Measurements from ENCODE around the gene DHCR7. TPM values are rescaled to one million over a fixed set of nuclear protein-coding genes. Genes with fewer than 3 reads are reported as not detected.

Gene DHCR7
- total RNA-seq, 1 donor from 2014 or later = 57.5 TPM

- no peak for DNase-seq (ENCODE audit: low read depth in 2 of 2)
Measured at GRCh38 chr11:71414645-71415044, 33.5 kb downstream of the DHCR7 start.

DNA sequence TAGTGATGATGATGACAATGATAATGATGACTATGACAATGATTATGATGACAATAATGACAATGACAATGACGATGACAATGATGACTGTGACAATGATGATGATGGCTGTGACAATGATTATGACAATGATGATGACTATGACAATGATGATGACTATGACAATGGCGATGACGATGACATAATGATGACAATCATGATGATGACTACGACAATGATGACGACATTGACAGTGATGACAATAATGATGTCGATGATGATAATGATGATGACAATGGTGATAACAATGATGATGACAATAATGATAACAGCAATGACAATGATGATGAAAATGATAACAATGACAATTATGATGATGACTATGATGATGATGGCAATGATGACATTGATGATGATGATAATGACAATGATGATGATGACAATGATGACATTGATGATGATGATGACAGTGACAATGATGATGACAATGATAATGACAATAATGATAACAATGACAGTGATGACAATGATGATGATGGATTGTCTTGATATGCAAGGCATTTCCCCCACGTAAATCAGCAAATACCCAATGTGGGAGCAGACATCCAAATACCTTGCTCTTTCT lies 37.7 kb downstream of the DHCR7 start:
- no peak for DNase-seq (ENCODE audit: low read depth in 2 of 2)

DNA sequence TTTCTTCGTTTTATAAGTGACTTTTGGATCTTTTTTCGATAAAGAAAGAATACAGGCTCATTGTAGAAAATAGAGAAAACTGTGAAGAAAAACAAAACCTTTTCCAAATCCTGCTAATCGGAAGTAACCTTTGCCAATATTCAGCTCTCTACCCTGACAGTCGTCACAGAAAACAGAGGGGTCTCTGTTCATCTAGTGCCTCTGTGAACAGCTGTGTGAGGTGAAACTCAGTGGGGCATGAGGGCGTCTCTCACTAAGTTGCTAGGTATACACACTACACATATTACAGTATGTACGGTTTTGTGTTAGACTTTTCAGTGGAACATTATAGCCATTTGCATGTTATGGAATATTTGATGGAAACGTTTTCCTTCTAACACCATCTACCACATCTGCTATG lies 39.4 kb downstream of the DHCR7 start:
- no peak for DNase-seq (ENCODE audit: low read depth in 2 of 2)

- DNase-seq (ENCODE audit: low read depth in 2 of 2) = no peak
Measured at GRCh38 chr11:71407356-71407755, 40.8 kb downstream of the DHCR7 start.

GRCh38 chr11:71406681-71407080 lies 41.5 kb downstream of the DHCR7 start:
- DNase-seq (ENCODE audit: low read depth in 2 of 2) = no peak

- no peak for DNase-seq (ENCODE audit: low read depth in 2 of 2)
Measured at GRCh38 chr11:71404209-71404608, 44.0 kb downstream of the DHCR7 start.

DNA sequence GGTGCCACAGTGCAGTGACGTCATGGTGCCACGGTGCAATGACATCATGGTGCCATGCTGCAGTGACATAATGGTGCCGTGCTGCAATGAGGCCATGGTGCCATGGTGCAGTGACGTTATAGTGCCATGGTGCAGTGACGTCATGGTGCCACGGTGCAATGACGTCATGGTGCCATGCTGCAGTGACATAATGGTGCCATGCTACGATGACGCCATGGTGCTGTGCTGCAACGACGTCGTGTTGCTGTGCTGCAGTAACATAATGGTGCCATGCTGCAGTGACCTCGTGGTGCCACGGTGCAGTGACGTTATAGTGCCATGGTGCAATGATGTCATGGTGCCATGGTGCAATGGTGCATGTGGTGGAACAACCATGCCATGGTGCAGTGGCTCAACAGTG lies 45.3 kb downstream of the DHCR7 start:
- no peak for DNase-seq (ENCODE audit: low read depth in 2 of 2)

DNA sequence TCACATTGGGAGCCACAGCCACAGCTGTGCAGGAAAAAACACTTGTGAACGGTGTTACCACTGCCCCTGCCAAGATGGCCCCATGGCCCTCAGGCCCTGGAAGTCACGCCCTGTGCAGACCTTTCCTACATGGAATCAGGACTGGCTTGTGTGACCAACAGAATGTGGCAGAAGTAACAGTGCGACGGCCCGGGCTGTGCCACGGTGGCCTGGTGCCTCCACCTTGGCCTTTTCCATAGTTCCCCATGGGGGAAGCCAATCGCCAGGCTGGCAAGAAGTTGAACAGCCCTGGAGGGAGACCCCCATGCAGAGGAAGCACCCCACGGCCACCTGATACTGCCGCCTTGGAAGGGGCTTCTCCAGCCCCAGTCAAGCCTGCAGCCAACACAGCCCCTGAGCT lies 48.0 kb downstream of the DHCR7 start:
- no peak for DNase-seq (ENCODE audit: low read depth in 2 of 2)

DNA sequence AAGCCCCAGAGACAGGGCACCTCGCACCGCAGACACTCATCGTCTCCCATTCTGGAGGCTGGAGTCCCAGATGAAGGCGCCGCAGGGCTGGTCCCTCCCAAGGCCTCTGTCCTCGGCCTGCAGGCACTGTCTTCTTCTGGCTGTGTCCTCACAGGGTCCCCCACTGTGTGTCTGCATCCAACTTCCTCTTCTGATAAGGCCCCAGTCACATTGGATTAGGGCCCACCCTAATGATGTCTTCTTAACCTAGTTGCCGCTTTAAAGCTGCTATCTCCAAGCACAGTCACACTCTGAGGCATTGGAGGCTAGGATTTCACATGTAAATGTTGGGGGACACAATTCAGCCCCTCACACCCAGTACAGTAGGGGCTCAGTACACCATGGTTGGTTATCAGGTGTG lies 48.9 kb downstream of the DHCR7 start:
- DNase-seq (ENCODE audit: low read depth in 2 of 2) = no peak

- DNase-seq (ENCODE audit: low read depth in 2 of 2) = no peak
Measured at GRCh38 chr11:71397961-71398360, 50.2 kb downstream of the DHCR7 start.

- DNase-seq (ENCODE audit: low read depth in 2 of 2) = no peak
Measured at GRCh38 chr11:71397331-71397860, 50.8 kb downstream of the DHCR7 start.

DNA sequence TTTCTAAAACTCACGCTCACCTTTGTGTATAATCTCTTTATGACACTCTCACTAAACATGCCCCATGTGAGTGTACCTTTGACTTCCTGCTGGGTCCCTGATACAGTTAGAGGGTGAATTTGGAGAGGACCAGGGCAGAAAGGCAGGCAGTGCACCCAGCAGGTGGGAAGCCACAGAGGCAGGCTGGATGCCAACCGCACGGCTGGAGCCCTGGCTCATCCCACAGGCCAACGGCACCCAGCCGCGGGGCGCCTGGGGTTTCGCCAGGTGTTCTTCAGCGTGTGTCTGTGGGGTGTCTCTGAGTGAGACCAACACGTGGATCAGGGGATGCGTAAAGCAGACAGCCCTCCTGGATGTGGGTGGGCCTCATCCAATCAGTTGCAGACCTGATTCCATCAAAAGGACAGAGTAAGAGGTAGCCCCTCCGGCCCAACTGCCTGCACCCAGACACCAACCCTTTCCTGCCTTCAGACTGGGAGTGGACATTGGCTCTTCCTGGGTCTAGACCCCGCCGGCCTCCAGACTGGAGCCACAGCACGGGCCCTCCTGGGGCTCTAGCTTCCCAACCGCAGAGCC lies 51.6 kb downstream of the DHCR7 start:
- no peak for DNase-seq (ENCODE audit: low read depth in 2 of 2)

DNA sequence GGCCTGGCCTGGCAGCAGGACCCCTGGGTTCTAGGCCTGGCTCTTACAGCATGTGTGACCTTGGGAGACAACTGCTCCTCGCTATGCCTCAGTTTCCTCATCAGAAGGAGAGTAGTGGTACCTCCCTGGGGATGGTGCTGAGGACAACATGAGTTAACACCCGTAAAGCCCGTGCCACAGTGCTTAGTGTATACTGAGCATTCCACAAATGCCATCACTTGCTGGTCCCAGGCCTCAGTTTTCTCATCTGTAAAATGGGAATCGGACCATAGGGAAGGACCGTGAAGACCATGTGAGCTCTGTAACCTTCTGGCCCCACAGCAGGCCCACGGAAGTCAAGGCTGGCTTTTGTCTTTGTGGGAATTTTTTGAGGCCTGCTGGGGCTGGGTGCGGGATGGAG lies 52.4 kb downstream of the DHCR7 start:
- no peak for DNase-seq (ENCODE audit: low read depth in 2 of 2)

DNA sequence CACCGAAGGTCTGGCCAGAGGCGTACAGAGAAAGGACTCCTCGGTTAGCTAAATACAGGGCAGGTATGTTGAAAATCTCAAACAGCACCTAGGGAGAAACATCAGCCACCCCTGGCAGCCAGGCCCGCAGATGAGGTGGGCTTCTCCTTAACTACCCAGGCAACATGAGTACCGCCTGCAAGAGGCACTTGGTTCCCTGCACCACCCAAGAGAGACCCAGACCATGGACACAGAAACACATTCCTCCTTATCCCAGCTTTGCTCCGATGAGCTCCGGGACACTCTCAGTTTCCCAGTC lies 53.0 kb downstream of the DHCR7 start:
- DNase-seq (ENCODE audit: low read depth in 2 of 2) = no peak

- DNase-seq (ENCODE audit: low read depth in 2 of 2) = no peak
Measured at GRCh38 chr11:71393283-71393682, 54.9 kb downstream of the DHCR7 start.

DNA sequence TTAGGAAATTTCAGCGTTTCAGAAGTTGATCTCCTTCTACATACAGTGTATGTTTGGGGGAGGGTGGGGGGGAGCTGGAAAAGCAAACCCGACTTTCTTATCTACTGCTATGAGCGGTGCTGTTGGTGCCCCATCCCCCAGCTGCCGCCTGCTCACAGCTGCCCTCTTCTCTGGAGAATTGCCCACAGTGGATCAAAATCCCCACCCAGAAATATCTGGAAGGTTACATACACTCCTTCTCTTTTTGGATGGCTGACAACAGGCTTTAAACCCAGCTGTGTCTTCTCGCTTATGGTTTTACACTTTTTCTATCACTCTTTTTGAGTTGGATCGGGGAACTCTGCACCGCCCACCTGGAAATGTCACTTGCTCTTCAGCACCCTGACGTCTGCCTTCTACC lies 56.4 kb downstream of the DHCR7 start:
- no peak for DNase-seq (ENCODE audit: low read depth in 2 of 2)

GRCh38 chr11:71391352-71391751 lies 56.8 kb downstream of the DHCR7 start:
- DNase-seq (ENCODE audit: low read depth in 2 of 2) = no peak

GRCh38 chr11:71388637-71389235 lies 59.5 kb downstream of the DHCR7 start:
- no peak for DNase-seq (ENCODE audit: low read depth in 2 of 2)

DNA sequence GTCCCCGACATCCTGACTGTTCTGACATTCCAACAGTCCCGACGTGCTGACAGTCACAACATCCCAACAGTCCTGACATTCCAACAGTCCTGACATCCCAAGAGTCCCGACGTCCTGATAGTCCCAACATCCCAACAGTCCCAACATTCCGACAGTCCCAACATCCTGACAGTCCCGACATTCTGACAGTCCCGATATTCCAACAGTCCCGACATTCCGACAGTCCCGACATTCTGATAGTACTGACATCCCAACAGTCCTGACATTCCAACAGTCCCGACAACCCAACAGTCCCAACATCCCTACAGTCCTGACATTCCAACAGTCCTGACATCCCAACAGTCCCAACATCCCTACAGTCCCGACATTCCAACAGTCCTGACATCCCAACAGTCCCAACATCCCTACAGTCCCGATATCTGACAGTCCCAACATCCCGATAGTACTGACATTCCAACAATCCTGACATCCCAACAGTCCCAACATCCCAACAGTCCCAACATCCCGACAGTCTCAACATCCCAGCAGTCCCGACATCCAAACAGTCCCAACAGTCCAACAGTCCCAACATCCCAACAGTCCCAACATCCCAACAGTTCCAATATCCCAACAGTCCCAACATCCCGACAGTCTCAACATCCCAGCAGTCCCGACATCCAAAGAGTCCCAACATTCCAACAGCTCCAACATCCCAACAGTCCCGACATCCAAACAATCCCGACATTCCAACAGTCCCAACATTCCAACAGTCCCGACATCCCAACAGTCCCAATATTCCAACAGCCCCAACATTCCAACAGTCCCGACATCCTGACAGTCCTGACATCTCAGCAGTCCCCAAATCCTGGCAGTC lies 60.2 kb downstream of the DHCR7 start:
- DNase-seq (ENCODE audit: low read depth in 2 of 2) = no peak

DNA sequence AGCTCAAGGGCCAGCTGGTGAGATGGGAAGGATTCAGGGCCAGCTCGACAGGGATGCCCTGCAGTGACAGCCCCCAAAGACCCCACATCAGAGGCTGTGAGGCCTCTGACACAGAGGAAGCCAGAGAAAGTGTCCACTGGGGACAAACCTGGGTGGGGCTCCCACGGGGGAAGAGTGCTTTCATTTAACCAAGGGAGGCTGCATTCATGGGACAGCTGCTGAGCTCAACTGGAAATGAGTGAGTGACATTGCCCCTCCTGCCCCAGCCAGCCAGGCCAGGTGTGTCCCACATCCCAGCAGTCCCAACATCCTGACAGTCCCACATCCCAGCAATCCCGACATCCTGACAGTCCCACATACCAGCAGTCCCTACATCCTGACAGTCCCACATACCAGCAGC lies 61.0 kb downstream of the DHCR7 start:
- DNase-seq (ENCODE audit: low read depth in 2 of 2) = no peak

GRCh38 chr11:71386202-71386601 lies 62.0 kb downstream of the DHCR7 start:
- no peak for DNase-seq (ENCODE audit: low read depth in 2 of 2)

- no peak for DNase-seq (ENCODE audit: low read depth in 2 of 2)
Measured at GRCh38 chr11:71385091-71385490, 63.1 kb downstream of the DHCR7 start.

All from dermis microvascular lymphatic vessel endothelial cell (primary cell).